ENCODE data around the gene TRIM23.
"Not testable (repeated sequence)": the region's sequence is repeated elsewhere in the genome, so short reads cannot be mapped to it uniquely, and the experiment has no call there.

The TRIM23 gene

GRCh38 chr5:65624025-65624570 is at the start of gene TRIM23:
Gene TRIM23, minus strand, starts transcription at chr5:65624333. Its CDS starts 59 bp downstream, at chr5:65624274.
- peak; percentile 26 to 94 (median 89) for DNase-seq

DNA sequence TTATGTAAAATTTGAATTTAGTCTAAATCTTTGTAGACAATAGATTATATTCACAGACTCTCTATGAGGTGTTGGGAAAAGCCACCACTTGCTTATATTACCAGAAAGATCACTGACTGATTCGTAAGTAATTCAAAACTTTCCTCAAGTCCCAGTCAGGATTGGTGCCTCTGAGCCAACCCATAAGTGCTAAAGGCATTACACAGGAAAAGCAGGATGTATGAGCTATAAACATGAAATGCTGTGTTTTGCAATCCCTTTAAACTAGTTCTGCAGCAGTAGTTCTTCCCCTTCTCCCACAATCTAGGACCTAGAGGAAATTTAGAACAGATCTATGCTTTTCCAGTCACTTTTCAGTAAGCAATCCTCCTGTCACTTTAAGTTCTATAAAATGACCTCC is 48.7 kb upstream of the TRIM23 start:
- no peak for DNase-seq

DNA sequence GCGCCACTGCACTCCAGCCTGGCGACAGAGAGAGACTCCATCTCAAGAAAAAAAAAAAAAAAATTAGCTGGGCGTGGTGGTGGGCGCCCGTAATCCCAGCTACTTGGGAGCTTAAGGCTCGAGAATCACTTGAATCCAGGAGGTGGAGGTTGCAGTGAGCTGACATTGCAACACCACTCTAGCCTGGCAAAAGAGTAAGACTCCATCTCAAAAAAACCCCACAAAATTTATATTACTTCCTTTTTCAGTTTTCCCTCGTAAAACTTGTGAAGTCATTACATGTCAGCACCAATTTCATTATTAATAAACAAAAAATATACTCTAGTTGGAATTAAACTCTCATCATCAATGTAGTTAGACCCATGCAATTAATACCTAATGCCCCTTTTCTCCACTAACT is 44.6 kb upstream of the TRIM23 start:
- DNase-seq: no peak

- DNase-seq: no peak
Measured at GRCh38 chr5:65663804-65664521, 39.8 kb upstream of the TRIM23 start.

- DNase-seq: no peak
Measured at GRCh38 chr5:65654713-65655112, 30.6 kb upstream of the TRIM23 start.

- no peak for DNase-seq
Measured at GRCh38 chr5:65651144-65651543, 27.0 kb upstream of the TRIM23 start.

DNA sequence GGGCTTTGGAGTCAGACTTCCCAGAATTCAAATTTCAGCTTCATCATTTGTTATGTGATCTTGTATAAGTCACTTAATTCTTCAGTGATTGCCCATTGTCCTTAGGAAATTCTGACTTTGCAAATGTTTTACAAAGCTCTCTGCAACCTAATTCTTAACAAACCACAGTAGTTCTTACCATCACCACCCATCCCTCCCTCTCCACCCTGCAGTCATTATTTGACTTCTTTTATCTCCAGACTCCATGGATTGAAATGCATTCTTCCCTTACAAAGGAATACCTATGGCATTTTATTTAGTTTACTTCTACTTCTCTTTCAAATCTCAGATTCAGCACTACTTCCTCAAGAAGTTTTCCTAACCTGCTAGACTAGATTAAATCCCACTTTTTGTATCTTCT is 23.8 kb upstream of the TRIM23 start:
- DNase-seq: no peak

DNA sequence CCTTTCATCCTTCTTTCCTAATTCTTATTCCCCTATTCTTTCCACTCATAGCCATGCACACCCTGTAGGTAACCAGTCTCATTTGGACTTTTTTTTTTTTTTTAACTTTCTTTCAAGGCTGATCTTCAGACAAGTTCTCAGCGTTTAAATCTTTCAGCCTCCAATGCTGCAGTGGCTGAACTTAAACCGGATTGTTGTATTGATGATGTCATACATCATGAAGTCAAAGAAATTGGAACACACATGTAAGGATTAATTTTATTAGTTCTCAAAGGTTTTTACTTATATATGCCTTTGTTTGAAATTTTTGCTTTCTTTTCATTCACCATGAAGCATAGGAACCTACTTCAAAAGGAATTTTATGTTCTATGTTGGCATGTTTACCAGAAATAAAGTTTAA is 22.8 kb upstream of the TRIM23 start:
- no peak for DNase-seq

DNA sequence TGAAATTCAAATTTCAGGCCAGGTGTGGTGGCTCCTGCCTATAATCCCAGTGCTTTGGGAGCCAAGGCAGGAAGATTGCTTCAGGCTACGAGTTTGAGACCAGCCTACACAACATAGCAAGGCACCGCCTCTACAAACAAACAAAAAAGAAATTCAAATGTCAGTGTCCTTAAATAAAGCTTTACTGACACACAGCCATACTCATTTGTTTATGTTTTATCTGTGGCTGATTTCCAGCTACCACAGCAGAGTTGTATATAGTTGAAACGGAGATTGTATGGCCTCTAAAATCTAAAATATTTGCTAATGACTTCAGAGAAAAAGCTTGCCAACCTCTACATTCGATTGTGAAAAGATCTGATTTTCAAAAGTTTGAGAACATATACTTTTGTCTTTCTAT is 16.1 kb upstream of the TRIM23 start:
- DNase-seq: no peak

DNA sequence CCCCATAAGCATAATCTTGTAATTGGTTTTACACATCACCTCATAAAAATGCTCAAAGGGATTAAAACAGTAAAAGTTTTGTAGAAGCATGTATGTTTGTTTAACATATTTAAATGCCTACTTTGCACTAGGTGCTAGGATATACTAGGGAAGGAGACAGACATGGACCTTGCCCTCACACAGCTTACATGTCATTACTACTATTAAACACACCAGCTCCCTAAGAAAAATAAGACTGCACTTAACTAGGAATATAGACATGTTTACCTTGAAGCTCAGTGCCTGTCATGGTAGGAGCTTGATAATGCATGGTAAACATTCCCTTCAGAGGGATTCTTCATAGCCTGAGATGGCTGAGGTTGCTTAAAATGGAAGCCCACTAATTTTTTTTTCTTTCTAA is 6.8 kb upstream of the TRIM23 start:
- DNase-seq: no peak

DNA sequence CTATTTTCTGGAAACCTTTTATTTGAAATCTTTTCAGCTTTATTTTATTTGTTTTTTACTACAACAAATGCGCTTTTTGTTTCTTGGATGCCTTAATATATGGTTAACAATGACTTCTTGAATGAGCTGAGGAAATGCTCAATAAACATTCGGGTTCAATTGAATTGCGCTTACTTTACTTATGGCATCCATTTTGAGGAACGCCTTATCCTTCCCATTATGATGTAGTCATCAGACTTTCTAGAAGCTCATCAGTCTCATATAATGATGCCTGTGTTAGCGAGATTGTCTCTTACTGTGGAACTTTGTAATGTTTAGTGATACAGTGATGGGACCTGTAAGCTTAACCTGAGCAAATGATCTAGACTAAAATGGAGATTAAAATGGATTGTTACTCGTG is 1.6 kb upstream of the TRIM23 start:
- no peak for DNase-seq

DNA sequence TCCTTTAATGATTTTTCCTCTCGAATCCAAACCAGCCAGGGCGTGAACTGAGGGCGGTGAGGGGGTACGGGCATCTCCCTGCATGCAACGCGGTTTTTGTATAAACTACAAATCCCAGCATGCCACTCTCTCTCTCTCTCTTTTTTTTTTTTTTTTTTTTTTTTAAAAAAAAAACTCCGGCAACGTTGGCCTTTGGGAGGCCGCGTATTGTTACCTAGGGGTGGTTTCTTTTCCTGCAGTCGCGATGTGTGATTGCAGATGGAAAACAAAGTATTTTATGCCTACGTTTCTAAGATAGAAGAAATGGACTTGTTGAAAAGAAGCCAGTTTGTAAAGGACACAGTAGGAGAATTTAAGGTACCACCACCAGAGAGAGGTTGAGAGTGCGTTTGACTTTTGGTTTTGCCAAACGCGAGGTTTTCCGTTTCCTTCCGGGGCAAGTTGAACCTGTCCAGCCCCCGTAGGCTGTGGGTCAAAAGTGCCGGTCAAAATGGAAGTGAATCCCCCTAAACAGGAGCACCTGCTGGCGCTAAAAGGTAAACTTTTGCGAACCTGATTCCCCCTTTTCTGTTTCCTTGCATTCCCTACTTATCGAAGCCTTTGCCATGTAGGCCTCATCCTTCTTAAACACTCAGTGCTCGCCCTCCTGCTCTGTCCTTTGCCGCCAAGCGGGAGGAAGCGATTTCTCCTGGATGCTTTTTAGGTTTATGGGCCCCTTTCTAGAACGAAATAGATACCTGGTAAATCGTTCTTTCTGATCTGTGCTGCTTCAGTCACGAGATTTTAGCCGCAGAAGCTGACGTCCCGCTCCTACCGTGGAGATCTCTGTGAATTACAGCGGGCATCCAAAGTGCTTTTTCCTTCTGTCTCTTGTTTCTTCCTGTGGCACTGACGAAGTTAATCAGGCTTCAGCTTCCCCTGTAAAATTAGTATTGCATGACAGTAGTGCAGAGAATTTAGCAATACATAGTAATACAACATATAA is 730 bp upstream of the TRIM23 start, which contains the start of the genes SHLD3 and TRAPPC13:
Gene SHLD3, plus strand, starts transcription at position 457 of the 985 bp plus-strand sequence. CDS start 4,561 bp downstream, outside the sequence.
Gene TRAPPC13, plus strand, starts transcription at position 457 of the 985 bp plus-strand sequence. Its CDS starts 34 bp downstream, at position 491.
- peak in 57 of 58 donors; percentile 23 to 93 (median 86) for DNase-seq

- DNase-seq: no peak
Measured at GRCh38 chr5:65623482-65623881, 651 bp downstream of the TRIM23 start.

DNA sequence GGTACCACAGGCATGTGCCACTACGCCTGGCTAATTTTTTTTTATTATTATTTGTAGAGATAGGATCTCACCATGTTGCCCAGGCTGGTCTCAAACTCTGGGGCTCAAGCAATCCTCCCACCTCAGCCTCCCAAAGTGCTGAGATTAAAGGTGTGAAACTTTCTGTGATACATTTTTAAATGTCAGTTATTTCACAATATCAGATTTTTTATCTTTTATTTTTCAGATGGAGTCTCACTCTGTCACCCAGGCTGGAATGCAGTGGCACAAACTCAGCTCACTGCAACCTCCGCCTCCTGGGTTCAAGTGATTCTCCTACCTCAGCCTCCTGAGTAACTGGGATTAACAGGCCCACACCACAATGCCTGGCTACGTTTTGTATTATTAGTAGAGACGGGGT is 2.2 kb downstream of the TRIM23 start:
- DNase-seq: not testable (repeated sequence)

DNA sequence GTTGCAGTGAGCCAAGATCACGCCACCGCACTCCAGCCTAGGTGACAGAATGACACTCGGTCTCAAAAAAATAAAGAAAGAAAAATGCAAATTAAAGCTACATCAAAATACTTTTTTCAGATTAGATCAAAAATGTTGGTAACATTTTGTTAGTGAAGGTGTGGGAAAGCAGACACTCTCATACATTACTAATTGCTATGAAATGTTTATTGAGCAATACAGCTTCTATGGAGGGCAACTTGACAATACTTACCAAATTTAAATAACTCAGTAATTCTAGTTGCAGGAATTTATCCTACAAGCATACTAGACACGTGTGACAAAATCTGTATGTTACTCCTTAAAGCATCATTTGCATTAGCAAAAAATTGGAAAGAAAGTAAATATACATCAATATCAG is 4.1 kb downstream of the TRIM23 start:
- DNase-seq: no peak

- DNase-seq: no peak
Measured at GRCh38 chr5:65612298-65612907, 11.7 kb downstream of the TRIM23 start.

- no peak for DNase-seq
Measured at GRCh38 chr5:65611524-65611923, 12.6 kb downstream of the TRIM23 start.

DNA sequence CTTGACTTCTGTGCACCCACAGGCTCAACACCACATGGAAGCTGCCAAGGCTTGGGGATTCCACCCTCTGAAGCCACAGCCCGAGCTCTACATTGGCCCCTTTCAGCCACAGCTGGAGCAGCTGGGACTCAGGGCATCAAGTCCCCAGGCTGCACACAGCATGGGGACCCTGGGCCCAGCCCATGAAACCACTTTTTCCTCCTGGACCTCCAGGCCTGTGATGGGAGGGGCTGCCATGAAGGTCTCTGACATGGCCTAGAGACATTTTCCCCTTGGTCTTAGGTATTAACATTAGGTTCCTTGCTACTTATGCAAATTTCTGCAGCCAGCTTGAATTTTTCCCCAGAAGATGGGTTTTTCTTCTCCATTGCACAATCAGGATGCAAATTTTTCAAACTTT is 22.4 kb downstream of the TRIM23 start:
- DNase-seq: not testable (repeated sequence)

- no peak for DNase-seq
Measured at GRCh38 chr5:65588694-65589093, 35.4 kb downstream of the TRIM23 start.

DNA sequence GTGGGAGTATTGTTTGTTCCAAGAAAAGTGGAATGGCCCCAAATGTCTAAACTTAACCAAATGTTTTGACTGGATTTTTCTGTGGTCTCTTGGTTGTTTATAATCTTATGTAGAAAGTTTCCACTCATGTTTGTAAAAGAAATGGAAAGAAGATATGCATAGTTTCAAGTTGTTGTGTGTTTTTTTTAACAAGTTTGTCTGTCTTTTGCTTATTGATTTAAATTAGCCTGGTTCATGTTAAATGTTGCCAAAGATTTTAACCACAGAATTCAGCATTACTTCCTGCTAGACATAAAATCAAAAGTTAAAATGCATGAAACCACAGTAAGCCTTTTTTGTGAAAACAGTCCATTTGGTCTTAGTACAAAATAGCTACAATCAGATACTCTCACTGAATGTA is 47.0 kb downstream of the TRIM23 start:
- no peak for DNase-seq

GRCh38 chr5:65570598-65571226 is 53.4 kb downstream of the TRIM23 start:
- DNase-seq: no peak
